Lung microvascular endothelial cell (primary cell): ENCODE results near the gene TF. TPM values are rescaled to one million over a fixed set of nuclear protein-coding genes. Genes with fewer than 3 reads are reported as not detected.
A peak's percentile ranks its signal among the peaks of the same experiment; 100 is the strongest.

ENCODE experiments used
- DNase-seq, 2 donors: peaks; one replicate each; pipeline versions ENCODE4 v3.0.0 to v3.0.0-alpha.2; 2010; ENCODE audit warnings: low read depth in 2 of 2
- total RNA-seq: library from RNA; depleted of rRNA; stranded (reverse); fragments of >200 nt; gene quantifications from 2 replicates; pipeline ENCODE4 v1.2.1, GENCODE V29; 2014

The TF gene
- total RNA-seq, 1 donor from 2014 or later, result 0.20 TPM

DNA sequence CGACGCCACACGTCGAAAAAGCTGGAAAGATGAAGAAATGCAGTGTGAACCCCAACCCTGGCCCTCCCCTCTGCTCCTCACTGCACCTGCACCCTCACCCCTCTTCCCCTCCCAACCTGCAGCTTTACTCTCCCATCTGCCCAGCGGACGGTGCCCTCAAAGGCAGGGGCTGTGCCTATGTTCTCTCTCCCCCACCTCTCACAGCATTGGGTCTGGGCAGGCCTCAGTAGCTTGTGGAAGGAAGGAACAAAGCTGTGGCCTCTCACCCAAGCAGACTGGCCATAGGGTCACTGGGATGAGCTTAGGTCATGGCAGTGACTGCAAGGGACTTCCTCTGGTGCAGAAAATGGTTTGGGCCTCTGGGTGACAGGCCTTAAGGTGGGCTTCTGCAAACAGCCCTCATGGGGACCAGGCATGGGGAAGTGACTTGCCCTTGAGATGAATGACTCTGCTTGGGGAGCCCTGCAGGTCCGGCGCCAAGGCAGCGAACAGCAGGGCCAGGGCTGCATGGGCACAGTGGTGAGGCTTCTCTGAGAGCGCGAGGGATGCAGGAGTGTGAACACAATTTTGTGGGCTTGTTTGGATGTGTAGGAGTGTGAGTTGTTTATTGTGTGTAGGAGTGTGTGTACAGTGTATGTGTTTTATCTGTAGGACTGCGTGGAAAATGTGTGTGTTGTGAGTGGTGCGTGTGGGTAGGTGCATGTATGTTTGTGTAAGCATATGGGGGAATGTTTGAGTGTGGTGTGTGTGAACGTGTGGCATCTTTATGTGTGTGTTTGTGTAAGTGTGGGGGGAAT, 88.6 kb downstream of the TF start:
- DNase-seq, result no peak

DNA sequence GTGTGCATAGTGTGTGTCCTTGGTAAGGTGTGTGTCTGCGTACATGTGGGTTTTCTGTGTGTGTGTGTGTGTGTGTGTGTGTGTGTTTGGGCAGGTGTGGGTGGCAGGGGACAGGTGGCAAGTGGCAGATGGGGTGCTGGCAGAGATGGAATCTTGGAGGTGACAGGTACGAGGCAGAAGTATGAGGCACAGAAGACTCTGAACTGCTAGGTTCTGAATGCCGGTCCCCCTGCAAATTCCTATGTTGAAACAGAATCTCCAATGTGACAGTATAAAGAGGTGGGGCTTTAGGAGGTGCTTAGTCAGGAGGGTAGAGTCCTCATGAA, 89.2 kb downstream of the TF start:
- no peak for DNase-seq

DNA sequence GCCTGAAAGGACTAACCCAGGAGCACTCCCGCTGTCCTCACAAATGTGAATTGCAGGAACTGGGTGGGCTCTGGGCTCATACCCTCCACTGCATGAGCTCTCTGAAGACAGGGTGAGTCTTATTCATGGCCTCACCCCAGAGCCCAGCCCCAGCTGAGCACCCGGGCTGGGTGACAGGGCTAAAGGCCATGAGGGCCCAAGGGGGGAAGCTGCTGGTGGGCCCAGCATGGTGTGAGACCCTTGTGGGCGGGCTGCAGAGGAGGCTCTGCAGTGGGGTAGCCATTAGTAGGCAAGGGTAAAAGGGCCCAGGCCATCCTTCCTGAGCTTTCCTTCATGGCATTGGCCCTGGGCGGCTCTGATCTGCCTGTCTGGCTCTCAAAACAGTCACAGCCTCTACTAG, 89.8 kb downstream of the TF start:
- no peak for DNase-seq

DNA sequence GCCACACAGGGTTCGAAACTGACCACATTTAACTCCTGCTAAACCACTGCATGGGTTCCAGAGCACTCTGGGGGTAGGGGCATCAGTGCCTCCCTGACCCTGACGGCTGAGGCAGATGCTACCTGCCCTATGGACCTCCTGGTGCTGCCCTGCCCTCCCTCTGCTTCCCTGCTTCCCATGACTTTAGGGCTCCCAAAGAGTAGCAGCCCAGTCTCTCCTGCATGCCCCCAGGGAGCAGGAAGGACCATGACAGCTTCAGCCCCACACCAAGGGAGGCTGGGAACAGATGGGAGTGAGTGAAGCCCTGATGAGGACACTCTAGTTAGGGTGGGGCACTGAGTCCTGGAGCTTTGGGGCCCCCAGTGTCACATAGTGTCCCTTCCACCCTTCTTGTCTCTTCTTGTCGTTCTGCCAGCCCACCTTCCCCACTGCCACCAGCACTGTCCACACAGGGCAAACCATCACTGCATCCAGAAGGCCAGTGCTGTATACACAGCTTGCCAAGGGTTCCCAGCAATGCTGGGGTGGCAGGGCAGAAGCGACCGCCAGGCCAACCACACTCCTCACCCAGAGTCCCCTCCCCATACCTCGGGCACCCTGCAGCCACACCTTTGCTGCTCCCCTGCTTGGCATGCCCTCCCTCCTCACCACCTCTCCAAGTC, 90.4 kb downstream of the TF start:
- no peak for DNase-seq

DNA sequence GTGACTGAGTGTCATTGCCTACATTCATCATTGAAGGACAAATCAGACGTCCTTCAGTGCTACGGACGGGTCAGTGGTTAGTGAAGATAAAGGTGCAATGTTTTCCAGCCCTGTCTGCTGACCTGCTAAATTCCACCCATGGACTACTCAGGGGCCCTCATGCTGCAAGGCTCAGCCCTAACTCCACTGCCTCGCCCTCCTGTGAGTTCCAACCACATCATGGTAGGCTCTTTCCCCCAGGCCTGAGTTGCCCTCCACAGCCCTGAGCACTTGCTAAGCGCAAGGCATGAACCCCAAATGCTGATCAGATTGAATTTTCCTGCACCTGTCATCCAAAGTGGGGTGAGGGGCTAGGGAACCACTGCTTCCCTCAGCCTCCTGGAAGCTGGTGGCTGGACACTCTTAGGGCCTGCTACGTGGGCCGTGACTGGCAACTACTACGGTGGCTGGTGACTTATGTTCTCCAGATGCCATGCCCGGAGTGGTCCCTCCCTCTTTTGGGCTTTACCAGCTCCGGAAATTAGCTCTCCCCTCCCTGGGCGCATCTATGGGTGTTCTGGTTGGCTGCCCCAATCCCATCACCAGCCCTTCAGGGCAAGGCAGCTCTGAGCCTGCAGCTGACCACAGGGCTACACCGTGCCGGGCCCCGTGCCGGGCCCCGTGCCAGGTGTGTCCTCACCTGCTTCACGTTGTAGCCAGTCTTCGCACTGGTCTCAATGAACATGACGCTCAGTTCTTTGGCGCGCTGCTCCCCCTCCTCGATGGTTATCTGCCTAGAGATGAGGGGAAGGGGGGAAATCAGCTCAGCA, 91.5 kb downstream of the TF start:
- DNase-seq, result no peak

DNA sequence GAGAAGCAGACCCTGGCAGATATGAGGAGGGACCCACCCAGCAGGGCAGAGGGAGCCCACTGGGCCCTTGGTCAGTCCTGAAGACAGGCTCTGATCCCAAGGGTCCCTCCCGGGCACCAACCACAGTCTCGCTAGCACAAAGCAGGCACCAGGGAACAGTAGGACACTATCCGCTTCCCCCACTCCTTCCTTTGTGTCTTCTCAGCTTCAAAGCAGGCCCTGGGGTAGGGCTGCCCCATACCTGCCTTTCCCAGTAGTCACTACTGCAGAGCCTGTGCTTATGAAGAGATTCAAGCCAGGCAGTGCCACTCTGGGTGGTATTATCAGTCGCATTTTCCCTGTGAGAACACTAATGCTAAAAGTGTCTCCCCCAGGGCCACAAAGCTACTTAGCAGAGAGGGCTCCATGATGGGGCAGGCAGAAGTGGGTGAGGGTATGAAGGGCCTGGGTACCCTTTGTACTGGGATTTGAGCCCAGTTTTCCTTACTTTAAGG, 92.2 kb downstream of the TF start:
- no peak for DNase-seq

DNA sequence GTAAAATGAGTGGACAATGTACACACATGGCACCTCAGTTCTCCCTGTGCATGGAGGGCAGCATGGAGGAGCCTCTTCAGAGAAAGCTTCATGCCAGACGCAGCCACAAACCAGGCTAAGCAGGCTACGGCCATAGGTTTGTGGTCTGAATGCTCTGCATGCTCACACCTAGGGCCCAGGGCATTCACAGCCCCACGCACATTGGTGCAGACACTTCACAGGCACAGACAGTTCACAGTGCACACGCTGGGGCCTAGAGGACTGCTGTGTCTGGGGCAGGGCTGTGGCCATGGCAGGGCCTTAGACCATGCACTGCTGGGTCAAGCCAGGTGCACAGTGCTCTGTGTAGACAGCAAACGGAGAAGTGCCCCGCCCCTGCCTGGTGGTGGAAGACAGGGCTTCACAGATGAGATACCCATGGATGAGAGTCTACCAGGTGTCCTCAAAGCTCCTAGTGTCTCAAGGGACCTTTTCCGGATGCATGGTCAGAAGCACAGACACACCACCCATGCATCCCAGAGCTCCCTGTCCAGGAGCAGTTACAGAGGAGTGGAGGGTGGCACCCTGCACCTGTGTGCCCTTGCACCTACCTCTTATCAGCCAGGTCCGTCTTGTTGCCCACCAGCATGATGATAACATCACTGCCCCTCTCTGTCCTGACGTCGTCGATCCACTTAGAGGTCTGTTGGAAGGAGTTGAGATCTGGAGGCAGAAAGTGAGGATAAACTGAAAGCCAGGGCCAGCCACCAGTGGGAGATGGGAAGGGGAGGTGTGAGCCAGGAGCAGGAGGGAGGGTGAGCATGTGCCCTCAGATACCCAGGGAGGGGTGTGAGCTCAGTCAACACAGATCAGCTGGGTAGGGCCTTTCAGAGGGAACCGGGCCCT, 93.0 kb downstream of the TF start:
- DNase-seq, result no peak

DNA sequence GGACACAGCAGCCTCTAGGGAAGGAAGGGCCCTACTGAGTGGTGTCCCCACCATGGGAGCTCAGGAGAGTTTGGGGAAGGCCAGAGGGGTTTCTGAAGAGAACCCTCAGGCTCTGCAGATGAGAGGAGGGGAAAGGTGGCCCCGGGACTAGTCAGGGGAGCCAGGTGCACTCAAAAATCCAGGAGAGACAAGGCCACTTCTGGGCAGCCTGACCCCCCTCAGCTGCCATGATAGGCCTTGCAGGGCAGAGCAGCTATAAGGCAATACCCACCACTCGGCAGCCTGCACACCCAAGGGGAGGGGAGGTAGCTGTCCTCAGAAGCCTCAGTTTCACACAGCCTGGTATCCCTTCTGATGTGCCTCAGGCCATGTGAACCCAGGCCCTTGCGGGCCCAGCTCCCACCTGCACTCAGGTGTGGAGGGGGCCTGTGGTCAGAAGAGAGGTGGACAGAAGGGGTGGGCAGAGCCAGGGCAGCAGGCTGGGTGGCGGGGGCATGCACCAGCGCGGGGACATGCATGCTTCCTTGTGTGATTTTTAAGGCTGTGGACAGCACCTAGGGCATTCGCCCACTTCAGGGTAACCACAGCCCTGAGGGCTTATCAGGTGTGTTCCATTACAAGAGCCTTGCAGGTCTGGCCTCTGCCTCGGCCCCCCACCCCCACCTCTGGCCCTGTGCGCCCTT, 94.0 kb downstream of the TF start:
- no peak for DNase-seq

DNA sequence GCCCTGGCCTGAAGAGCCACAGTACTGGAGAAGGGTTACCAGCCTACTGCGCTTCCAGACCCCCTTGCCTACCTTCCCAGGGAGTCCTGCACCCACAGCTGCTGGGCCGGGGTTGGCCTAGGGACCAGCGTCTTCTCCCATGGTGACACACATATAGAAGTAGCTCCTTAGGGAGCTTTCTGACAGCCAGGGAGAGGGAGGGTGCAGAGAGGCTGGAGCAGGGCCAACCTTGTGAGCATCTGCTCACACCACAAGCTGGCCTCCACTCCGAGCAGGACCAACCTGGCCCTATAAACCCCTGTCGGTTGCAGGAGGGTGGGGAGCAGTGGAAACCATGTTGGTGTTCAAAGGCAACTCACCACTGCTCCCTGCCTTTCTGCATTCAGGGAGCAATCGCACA, 94.6 kb downstream of the TF start:
- DNase-seq, result no peak

DNA sequence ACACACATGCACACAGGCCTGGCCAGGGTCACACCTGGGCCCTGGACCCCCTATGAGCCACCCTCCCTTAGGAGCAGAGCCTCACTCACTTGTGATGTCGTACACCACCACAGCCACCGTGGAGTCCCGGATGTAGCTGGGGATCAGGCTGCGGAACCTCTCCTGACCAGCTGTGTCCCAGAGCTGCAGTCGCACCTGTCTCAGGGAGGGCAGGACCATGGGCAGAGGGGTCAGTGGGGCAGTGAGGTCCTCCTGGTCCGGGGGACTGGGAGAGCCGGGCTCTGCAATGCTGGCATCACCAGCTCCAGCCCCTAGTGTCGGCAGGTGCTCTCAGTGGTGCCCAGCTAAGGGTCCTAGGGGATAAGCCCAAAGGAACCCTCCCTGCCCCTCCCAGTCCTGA, 95.0 kb downstream of the TF start:
- no peak for DNase-seq

DNA sequence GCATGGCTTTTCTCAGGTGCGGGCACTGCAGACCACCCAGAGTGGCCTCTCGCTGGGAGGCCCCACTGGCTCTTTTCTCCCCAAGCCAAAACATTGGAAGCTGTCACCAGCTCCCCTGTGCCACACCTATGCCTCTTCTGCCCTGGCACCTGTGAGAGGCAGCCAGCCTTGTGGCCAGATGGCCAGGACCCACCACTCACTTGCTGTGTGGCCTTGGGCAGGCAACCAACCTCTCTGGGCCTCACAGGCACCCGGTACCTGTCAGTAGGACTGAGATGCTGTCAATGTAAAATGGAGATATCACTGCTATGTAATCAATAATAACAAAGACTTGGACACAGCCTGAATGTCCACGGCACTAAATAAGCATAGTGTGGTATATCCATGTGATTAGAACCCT, 96.0 kb downstream of the TF start:
- DNase-seq, result no peak

DNA sequence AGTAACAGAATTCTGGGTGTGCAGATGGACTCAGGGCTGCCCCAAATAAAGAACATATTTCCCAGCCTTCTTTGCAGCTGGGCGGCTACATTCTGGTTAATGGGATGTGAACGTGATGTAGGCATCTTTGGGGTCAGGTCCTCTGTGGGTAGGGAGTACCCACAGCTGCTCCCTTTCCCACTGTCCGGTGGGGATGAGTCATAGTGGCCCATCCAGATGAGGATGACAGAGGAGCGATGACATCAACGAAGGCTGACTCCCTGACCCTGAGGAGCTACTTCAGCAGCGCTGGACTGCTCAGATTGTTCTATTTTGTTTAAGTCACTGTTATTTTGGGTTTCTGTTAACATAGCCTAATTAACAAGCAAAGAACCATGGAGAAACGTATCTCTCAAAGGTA, 97.4 kb downstream of the TF start:
- DNase-seq, result peak in 1 of 2 donors; percentile 46

DNA sequence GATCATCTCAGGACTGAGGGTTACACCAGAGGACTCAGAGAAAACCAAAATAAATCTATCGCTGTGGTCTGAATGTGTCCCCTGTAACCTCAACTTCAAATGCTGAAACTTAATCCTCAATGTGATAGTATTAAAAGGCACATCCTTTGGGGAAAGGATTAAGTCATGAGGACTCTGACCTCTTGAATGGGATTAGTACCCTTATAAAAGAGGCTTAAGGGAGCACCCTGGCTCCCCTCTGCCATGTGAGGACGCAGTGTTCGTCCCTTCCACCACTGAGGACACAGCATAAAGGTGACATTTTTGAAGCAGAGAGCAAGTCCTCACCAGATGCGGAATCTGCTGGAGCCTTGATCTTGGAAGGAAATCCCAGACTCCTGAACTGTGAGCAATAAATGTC, 98.9 kb downstream of the TF start:
- DNase-seq, result no peak

Other genes with a start within 250 kb of the TF start
- gene CDV3, start 172.7 kb upstream of the TF start, total RNA-seq, result 141 and 168 TPM in 2 replicates
- 19.6 and 20.4 TPM in 2 replicates for gene TOPBP1, start 84.5 kb upstream of the TF start, total RNA-seq
- gene SRPRB, start 59.4 kb downstream of the TF start, total RNA-seq, result 45.1 and 70.2 TPM in 2 replicates
- gene RAB6B, start 149.5 kb downstream of the TF start, total RNA-seq, result 0.65 and 2.2 TPM in 2 replicates